GM19023 (cell line): ENCODE measurements around the gene TOP1.

Source experiments
- ATAC-seq: cut with Tn5 transposase; IDR thresholded peaks from one replicate; pipeline ENCODE4 v1.9.1; 2021; ENCODE audit warnings: mild to moderate bottlenecking, moderate library complexity; ENCODE audit not compliant: unreplicated experiment

The TOP1 gene

DNA sequence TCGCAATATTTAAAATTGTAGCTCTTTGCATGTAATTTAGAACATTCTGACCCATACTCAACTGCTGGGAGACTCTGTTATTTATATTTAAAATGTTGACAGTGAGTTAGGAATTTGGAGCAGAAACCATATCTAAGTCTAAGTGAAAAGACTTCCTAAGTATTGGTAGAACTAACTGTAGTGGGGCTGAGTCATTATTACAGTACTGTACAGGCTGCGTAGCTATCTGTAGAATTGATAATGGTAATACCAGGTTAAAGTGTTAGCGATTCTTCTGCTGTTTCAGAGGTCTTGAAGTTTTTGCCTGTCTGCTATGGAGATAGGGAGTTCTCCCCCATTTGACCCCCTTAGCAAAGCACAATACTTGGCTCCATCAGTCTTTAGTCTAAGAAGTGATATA is 3.6 kb downstream of the TOP1 start:
- ATAC-seq = no peak

DNA sequence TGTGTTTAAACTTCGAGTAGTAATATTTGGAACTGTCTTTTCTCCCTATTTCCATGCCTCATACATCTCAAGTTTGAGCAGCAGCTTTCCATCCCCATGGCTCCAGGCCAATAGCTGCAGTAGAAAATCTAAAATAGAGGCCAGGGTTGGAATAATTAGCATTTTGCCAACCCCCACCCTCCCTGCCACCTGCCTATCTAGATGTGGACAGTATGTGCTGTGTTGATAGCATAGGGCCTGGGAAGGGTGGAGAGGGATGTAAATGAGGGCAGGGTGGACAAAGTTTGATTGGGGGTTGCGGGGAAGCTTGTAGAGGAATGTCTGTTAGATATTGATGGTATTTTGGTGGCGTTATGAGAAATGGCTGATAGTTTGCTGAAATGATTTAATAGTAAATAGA is 5.6 kb downstream of the TOP1 start:
- no peak for ATAC-seq

DNA sequence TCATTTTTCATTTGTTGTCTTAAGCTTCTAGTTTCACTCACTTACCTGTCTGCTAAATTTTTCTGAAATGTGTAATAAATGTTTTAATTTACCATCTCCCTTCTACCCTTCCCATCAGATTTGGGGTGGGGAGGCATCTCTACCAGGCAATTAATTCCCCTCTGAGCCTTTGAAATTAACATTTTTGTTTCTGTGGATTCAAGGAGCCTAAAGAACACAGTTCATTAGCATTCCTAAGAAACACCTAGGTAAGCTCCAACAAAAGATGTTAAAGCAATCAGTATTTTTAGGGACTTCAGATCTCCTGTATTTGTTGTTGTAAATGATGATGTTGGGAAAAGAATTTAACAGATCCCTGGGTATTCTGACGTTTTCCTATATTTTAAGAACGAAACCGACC is 6.6 kb downstream of the TOP1 start:
- no peak for ATAC-seq

GRCh38 chr20:41037179-41037578 is 8.6 kb downstream of the TOP1 start:
- ATAC-seq = no peak

- ATAC-seq = no peak
Measured at GRCh38 chr20:41038149-41038877, 9.7 kb downstream of the TOP1 start.

DNA sequence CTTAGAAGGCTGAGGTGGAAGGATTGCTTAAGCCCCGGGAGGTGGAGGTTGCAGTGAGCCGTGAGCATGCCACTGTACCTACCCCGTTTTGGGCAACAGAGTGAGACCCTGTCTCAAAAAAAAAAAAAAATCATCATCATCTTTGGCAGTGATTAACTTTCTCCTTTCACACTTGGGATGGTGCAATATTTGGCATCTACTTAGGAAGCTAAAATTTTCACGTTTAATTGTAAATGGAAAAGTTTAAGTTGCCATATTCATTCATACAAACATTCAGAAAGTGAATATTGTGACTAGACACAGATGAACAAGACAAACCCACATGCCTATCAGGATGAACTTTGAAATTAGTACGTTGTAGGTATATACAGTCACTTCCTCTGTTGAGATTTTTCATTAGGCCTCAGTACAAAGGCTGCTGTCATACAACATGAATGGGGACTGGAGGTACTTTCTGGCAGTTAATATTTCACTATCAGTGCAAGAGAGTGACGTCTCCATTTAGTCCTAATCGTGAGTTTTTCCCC is 10.3 kb downstream of the TOP1 start:
- no peak for ATAC-seq

GRCh38 chr20:41040855-41041254 is 12.2 kb downstream of the TOP1 start:
- no peak for ATAC-seq

DNA sequence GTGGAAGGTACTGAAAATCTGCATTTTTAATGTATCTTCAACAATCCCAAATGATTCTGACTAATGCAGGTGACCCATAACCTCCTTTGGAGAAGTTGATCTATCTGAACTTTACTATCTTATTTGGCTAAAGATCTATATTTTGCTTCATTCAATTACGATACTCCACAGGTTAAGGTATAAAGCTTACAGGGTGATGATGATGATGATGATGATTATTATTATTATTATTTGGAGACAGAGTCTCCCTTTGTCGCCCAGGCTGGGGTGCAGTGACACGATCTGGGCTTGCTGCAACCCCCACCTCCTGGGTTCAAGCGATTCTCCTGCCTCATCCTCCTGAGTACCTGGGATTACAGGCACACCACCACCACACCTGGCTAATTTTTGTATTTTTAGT is 13.1 kb downstream of the TOP1 start:
- no peak for ATAC-seq

- no peak for ATAC-seq
Measured at GRCh38 chr20:41044409-41045062, 15.9 kb downstream of the TOP1 start.

- no peak for ATAC-seq
Measured at GRCh38 chr20:41045671-41046070, 17.0 kb downstream of the TOP1 start.

DNA sequence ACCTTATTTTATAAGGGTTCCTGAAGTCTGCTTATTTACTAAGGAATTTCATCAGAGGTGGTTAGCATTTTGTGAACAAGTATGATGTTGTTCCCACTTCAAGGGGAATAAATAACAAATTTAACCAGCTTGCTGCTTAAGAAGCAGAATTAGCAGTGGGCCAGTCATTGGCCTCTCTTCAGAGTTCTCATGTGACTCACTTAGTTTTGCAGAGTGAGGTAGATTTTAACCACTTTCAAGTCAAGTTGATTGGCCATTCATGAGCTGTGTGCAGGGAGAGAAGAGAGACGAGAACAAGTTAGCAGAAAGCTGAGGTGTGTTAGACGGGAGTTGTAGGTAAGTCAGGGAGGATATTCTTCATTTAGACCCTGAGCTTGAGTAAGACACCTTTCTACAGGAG is 18.1 kb downstream of the TOP1 start:
- no peak for ATAC-seq

- no peak for ATAC-seq
Measured at GRCh38 chr20:41047279-41047974, 18.8 kb downstream of the TOP1 start.

DNA sequence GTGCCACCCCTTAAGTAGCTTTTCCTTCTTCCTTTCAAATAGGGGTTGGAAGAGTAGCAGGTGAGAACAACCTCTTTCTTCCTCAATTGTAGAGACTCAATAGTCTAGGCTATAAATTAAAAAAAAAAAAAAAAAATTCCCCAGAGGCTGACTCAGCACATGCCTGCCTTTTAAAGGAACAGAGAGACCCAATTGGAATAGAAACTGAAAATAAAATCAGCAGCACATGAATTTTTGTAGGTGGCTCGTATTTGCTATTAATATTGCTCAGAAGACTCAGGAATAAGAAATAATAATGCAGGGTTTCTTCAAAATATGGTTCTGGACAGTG is 19.3 kb downstream of the TOP1 start:
- no peak for ATAC-seq

GRCh38 chr20:41048461-41049301 is 20.1 kb downstream of the TOP1 start:
- no peak for ATAC-seq

DNA sequence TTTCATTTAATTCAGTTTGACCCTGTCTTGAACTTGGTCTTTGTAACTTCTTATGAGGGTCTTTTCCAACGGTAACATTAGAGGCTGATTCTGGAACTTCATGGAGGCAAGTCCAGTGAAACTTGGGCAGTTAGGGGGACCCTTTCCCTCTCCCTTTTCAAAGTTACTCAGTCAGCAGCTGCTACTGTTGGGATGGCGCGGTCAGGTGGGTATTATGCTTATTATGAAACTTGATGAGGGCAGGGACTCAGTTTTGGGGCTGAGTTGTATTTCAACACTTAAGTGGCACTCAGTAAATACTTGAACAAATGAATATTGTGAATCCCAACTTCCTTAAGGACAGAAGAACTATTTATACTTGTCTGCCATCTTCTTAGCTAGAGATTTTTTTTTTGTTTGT is 20.8 kb downstream of the TOP1 start:
- ATAC-seq = no peak

GRCh38 chr20:41050361-41051008 is 21.9 kb downstream of the TOP1 start:
- ATAC-seq = no peak

GRCh38 chr20:41051009-41051825 is 22.6 kb downstream of the TOP1 start:
- ATAC-seq = no peak

GRCh38 chr20:41052742-41053419 is 24.3 kb downstream of the TOP1 start:
- ATAC-seq = no peak
